Stimulated activated naive CD4-positive, alpha-beta T cell treated with Interleukin-2 at 50 U/mL for 16 hours (primary cell): ENCODE measurements around the gene XYLT1.

ENCODE experiments used
- DNase-seq: peaks from one replicate; lab custom pipeline; 2025; lab: John Stamatoyannopoulos, UW

Gene XYLT1

GRCh38 chr16:17144431-17144830 is 326.3 kb downstream of the XYLT1 start:
- no peak for DNase-seq

- DNase-seq = no peak
Observed at GRCh38 chr16:17143546-17144419, 327.0 kb downstream of the XYLT1 start.

DNA sequence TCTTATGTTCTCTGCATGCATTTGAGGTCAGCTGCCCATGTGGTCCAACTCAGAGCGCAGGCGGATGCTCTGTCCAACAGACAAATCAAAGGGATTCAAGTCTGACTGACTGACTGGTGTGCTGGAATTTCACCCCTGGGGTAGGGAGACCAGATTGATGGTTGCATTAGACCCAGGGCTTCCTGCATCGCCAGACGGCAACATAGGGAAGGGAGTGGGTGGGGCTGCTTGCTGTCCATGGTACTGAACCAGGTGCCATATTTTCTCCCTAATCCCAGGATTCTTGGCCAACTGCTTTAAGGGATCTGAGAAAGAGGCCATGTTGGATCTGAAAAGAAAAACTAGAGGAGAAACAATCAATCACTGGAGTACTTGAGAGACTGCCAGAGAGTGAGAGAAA is 332.0 kb downstream of the XYLT1 start:
- no peak for DNase-seq

DNA sequence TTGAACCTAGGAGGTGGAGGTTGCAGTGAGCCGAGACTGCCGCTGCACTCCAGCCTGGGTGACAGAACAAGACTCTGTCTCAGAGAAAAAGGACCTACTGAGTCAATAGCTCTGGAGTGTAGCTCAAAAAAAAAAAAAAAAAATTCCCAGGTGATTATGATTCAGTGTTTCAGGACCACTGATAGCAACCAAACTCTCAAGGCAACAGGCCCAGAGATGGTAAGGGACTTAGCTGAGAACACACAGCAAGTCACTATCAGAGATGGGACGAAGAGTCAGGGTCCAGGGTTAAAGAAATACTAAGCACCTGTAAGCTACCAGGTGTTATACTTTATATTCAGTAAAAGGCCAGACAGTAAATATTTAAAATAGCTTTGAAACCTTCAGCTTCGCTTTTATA is 335.3 kb downstream of the XYLT1 start:
- DNase-seq = no peak

DNA sequence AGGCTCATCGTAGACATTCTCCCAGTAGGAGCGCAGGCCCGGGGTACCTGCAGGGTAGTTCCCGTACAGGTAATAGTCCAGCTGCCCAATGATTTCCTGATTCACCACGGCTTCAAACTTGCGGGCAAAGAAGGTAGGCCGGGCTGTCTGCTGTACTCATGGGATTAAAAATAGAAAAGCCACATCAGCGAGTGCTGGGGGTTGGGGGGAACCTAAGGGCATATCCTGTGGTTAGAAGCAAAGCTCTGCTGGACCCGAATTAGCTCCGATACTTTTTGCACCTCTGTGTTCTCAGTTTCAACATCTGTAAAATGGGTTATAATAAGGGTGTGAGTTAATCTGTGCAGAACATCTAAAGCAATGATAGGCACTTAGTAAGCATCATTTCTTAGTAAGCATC is 336.2 kb downstream of the XYLT1 start:
- no peak for DNase-seq

DNA sequence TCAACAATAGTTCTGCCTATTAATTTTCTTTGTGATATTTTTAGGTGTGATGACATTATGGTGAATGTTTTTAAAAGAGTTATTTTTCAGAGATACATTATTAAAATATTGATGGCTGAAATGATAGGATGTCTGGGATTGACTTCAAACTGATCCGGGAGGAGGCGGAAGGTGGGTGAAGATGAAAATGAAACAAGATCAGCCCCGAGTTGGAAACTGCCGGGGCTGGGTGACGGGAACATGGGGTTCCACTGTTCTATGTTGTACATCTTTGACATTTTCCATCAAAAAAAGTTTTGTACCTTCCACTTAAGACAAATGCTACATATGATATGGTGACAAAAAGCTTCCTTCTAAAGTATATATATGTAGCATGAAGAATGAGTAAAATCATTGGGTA is 336.9 kb downstream of the XYLT1 start:
- DNase-seq = no peak

DNA sequence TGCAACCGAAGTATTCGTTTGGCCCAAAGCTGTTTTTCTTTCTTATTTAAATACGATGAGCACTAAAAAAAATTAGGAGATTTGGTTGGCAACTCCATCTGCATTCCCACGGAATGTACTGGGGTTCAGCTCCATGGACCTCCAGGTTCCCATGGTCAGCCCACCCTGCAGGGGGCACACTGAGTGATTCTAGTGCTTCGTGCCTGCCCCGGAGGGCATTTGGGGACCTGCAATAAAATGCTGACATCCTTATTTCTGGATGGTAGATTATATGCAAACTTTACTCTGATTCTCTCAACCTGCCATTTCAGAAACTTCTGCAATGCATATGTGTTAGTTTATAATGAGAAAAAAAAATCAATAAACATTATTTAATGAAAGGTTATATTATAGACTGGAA is 339.4 kb downstream of the XYLT1 start:
- no peak for DNase-seq

- DNase-seq = no peak
Observed at GRCh38 chr16:17130733-17131132, 340.0 kb downstream of the XYLT1 start.

- DNase-seq = no peak
Observed at GRCh38 chr16:17129971-17130370, 340.8 kb downstream of the XYLT1 start.

- no peak for DNase-seq
Observed at GRCh38 chr16:17128791-17129190, 342.0 kb downstream of the XYLT1 start.

GRCh38 chr16:17126156-17126555 is 344.6 kb downstream of the XYLT1 start:
- DNase-seq = no peak

GRCh38 chr16:17125671-17126070 is 345.1 kb downstream of the XYLT1 start:
- DNase-seq = no peak

- DNase-seq = no peak
Observed at GRCh38 chr16:17117906-17118577, 352.7 kb downstream of the XYLT1 start.

DNA sequence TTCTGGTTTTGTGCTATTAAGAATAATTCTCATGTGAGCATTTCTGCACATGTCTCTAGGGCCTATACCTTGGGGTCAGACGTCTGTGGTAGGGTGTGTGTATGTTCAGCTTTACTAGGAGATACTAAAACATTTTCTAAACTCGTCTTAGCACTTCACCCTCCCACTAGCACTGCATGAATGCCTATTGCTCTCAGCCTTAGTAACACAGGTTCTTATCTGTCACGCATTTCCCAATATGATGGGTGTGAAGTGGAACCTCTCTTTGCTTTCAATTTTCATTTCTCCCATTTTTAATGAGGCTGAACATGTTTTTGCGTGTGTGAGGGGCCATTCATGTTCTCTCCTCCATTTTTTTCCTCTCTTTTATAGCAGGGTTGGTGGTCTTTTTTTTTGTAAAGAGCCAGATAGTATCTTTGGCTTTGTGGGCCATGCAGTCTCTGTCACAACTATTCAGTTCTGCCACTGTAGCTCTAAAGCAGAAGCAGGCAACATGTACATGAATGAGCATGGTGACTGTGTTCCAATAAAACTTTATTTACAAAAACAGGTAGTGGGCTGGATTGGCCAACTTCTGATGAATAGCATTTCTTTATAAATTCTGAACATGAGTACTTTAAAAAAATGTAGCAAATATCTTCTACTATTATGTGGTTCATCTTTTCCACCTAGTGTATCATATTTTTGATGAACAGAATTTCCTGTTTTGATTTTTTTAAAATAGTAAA is 354.0 kb downstream of the XYLT1 start:
- no peak for DNase-seq

DNA sequence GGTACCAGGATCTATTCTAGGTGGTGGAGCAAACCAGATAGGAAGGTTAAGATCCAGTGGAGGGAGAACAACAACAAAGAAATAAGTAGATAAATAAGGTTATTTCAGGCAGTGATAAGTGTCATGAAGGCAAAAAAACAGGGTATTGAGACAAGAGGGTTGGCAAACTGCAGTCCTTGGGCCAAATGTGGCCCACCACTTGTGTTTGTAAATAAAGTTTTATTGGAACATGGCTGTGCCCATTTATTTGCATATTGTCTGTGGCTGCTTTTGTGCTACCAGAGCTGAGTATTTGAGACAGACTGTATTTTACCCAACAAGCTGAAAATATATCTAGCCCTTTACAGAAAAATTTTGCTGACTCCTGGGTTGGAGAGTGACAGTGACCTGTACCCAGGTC is 361.3 kb downstream of the XYLT1 start:
- DNase-seq = no peak

GRCh38 chr16:17108596-17108995 is 362.2 kb downstream of the XYLT1 start:
- no peak for DNase-seq

DNA sequence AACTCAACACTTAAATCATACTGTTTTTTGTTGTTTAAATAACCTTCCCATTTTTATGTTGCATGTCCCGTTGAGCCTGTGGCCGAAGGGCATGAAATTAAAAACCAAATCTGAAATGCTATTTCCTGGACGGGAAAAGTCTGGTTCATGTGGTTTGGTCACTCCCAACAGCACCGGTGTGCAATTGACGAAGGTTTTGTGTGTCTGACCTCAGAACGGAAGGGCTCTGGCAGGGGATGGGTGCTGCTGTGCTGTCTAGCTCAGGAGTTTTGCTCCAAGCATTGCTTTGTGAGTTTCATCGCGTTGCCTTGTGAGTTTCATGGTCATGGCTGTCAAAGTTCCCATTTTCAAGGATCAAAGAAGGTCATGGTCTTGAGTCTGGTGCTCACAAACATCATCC is 363.3 kb downstream of the XYLT1 start:
- DNase-seq = no peak

- DNase-seq = no peak
Observed at GRCh38 chr16:17106243-17106791, 364.4 kb downstream of the XYLT1 start.

DNA sequence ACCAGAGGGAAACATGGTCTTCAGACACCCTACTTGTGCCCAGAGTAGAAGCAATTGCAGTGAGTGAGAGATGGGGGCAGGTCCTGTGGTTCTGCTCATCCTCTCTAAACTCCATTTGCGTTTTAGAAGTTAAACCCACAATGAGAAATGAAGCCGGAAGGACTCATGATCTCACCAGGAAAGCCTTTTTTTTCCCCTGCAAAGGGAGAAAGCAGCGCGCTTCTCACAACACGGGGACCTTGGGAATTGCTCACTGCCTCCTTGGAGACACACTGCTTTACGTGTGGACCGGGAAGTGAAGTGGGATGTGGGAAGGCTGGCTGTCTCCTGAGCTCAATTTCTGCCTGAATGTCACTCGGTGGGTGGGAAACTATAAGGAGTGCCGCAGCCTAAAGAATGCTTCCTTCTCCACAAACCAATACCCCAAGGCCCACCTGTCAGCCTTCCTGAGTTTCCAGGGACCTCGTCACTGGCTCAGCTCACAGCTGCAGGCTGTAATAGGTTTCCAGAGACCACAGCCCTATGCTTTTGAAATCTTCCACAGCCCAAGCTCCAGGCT is 365.4 kb downstream of the XYLT1 start:
- no peak for DNase-seq

DNA sequence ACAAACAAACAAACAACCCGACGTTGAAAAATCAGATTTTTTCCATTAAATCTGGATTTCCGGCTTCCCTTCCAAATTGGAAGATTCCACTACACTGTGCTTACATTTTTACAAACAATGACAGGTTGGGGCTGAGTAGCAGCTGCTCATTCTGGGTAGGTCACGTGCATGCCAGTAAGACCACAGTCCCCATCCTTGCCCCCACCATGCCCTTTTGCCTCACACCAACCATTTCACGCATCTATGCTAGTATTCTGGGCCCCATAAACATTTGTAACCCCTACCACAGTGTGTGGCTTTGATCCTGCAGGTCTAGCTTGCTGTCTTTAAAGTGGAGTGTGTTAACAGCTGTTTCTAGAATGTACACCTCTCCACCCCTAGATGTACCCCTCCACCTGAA is 366.1 kb downstream of the XYLT1 start:
- no peak for DNase-seq

DNA sequence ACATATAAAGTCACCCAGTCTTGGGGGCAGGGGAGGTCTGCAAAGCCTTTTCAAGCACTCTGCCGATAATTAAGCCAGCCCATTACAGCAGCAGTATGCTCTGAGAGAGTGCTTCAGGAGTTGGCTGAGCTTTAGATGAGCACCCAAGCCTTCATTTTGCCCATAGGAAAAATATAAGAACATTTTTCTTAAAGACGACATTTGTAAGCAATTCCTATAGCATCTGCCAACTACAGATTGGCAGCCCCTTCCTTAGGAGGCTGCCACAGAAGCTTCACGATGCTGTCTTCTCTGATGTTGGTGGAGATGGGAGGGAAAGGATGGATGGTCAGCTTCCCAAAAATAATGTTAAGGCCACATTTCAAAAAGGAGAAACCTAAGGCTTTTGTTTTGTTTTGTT is 367.5 kb downstream of the XYLT1 start:
- no peak for DNase-seq

DNA sequence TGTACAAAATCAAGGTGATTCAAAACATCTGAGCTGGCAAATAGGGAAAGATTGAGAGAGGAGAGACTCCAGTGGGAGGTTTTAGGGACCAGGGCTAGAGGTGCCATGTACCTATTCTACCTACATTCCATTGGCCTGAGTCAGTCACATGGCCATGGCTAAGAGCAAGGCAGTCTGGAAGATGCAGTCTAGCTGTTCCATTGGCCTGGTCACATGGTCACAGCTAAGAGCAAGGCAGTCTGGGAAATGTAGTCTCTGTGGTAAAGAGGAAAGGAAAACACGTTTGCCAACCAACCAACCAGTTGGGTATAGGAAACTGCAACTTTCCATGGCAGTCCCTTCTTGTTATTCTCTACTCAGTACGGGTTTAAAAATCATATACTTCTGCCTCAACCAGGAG is 369.1 kb downstream of the XYLT1 start:
- no peak for DNase-seq
